ENCODE measurements around the gene MFSD2A. TPM values are rescaled to one million over a fixed set of nuclear protein-coding genes. Genes with fewer than 3 reads are reported as not detected.
"Not testable (repeated sequence)": the region's sequence is repeated elsewhere in the genome, so short reads cannot be mapped to it uniquely, and the experiment has no call there.

MFSD2A gene
- total and polyA plus RNA-seq, 9 of the 15 experiments (the other 6 are each of a cell fraction or from before 2014, with no cell fraction given): 0.06 to 0.40 (median 0.15) TPM; not detected in 4

GRCh38 chr1:39910263-39910662 lies 44.7 kb upstream of the MFSD2A start:
- no peak for ATAC-seq
- Histone ChIP-seq H3K9me1 (ENCODE audit: control insufficient read depth, insufficient read depth, low read length) (no peaks in the 10 kb centered on the region), H3K4me1 (replicated peaks in 1 of 2; ENCODE audit: control insufficient read depth in 2 of 2, insufficient read depth in 2 of 2, low read length in 2 of 2) (no peaks in the 10 kb centered on the region), H4K20me1 (replicated peaks; ENCODE audit: control insufficient read depth, insufficient read depth, low read length) (no peaks in the 10 kb centered on the region), H3K9me3 (replicated peaks; ENCODE audit: control insufficient read depth, insufficient read depth, low read depth, low read length) (no peaks in the 10 kb centered on the region), H3K36me3 (ENCODE audit: control insufficient read depth, insufficient read depth, low read length) (no peaks in the 10 kb centered on the region), H3K27ac (ENCODE audit: extremely low read depth, low read depth, low read length) (no peak overlapping the region), H3K79me2 (ENCODE audit: control insufficient read depth, insufficient read depth, low read length) (no peaks in the 10 kb centered on the region), H2AFZ (ENCODE audit: low read depth, low read length) (no peak overlapping the region), H3K4me2 (ENCODE audit: insufficient read depth, low read length) (no peak overlapping the region), H3K9ac (ENCODE audit: insufficient read depth in 1 of 2, low read depth in 2 of 2, low read length in 2 of 2) (no peak overlapping the region), H3K4me3 (no peak overlapping the region), H3K27me3 (ENCODE audit: control insufficient read depth in 2 of 2, insufficient read depth in 2 of 2, low read length in 2 of 2) (peaks cover 0 to 4% of the 10 kb centered on the region in 2 experiments; a peak in 2 of 5 replicates)
- FAIRE-seq: no peak
- DNase-seq (ENCODE audit: extremely low read depth in 1 of 4, low spot score in 3 of 4): no peak
- BruUV-seq (replicated peaks): no TSS peak
- TF ChIP-seq U2AF1 (optimal IDR thresholded peaks at IDR 0.05; ENCODE audit: low read depth, low read length) (peak; percentile 62), ZNF143 (CRISPR knock-in tag; IDR thresholded peaks at IDR 0.05) (no peak), DDX20 (tag; IDR thresholded peaks at IDR 0.05; ENCODE audit: low read depth) (no peak), LEF1 (IDR thresholded peaks at IDR 0.05) (no peak), PHF8 (IDR thresholded peaks at IDR 0.05; ENCODE audit: borderline replicate concordance, low read length) (no peak), PCBP2 (IDR thresholded peaks at IDR 0.05; ENCODE audit: low read depth, low read length, poor library complexity, severe bottlenecking) (no peak), ETS2 (tag; IDR thresholded peaks at IDR 0.05; ENCODE audit: borderline replicate concordance, poor library complexity, severe bottlenecking) (no peak), DPF2 (IDR thresholded peaks at IDR 0.05) (no peak)
- TF ChIP-seq, protein P1, sequence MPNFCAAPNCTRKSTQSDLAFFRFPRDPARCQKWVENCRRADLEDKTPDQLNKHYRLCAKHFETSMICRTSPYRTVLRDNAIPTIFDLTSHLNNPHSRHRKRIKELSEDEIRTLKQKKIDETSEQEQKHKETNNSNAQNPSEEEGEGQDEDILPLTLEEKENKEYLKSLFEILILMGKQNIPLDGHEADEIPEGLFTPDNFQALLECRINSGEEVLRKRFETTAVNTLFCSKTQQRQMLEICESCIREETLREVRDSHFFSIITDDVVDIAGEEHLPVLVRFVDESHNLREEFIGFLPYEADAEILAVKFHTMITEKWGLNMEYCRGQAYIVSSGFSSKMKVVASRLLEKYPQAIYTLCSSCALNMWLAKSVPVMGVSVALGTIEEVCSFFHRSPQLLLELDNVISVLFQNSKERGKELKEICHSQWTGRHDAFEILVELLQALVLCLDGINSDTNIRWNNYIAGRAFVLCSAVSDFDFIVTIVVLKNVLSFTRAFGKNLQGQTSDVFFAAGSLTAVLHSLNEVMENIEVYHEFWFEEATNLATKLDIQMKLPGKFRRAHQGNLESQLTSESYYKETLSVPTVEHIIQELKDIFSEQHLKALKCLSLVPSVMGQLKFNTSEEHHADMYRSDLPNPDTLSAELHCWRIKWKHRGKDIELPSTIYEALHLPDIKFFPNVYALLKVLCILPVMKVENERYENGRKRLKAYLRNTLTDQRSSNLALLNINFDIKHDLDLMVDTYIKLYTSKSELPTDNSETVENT (CRISPR knock-in tag; IDR thresholded peaks at IDR 0.05): no peak
- TF ChIP-seq, protein P2, sequence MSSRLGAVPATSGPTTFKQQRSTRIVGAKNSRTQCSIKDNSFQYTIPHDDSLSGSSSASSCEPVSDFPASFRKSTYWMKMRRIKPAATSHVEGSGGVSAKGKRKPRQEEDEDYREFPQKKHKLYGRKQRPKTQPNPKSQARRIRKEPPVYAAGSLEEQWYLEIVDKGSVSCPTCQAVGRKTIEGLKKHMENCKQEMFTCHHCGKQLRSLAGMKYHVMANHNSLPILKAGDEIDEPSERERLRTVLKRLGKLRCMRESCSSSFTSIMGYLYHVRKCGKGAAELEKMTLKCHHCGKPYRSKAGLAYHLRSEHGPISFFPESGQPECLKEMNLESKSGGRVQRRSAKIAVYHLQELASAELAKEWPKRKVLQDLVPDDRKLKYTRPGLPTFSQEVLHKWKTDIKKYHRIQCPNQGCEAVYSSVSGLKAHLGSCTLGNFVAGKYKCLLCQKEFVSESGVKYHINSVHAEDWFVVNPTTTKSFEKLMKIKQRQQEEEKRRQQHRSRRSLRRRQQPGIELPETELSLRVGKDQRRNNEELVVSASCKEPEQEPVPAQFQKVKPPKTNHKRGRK (tag; IDR thresholded peaks at IDR 0.05): 0 out of 2 replicates have a peak, but pooled peaks have one; percentile 24
- WGBS (ENCODE audit: insufficient coverage, low coverage, missing lambda C conversion rate): 67% methylated on average over 3 of the region's 3 CpGs
- intact Hi-C loops (cut with micrococcal nuclease): no loop called here
- CTCF ChIA-PET (ENCODE audit: low intra/inter-chr PET ratio): no interaction called here
- in situ Hi-C loops (cut with MboI): no loop called here
- POLR2A ChIA-PET: interaction anchor here (0.7 to 1.9 kb wide), 6 partner anchors 8 to 130 kb away, joined by 3 to 8 read pairs (median 4); partner anchors contain the start of genes CAP1 and MYCL

GRCh38 chr1:39913136-39913535 lies 41.8 kb upstream of the MFSD2A start:
- H3K27me3 ChIP-seq (ENCODE audit: control insufficient read depth in 2 of 2, insufficient read depth in 2 of 2, low read length in 2 of 2); H3K4me3 ChIP-seq; DNase-seq (ENCODE audit: extremely low read depth in 1 of 4, low spot score in 3 of 4); H3K36me3 ChIP-seq (ENCODE audit: control insufficient read depth, insufficient read depth, low read length); ATAC-seq; CTCF ChIA-PET (ENCODE audit: low intra/inter-chr PET ratio); BruUV-seq (replicated peaks); H3K4me2 ChIP-seq (ENCODE audit: insufficient read depth, low read length); H2AFZ ChIP-seq (ENCODE audit: low read depth, low read length); H3K9me3 ChIP-seq (replicated peaks; ENCODE audit: control insufficient read depth, insufficient read depth, low read depth, low read length); in situ Hi-C loops (cut with MboI); H3K9ac ChIP-seq (ENCODE audit: insufficient read depth in 1 of 2, low read depth in 2 of 2, low read length in 2 of 2); intact Hi-C loops (cut with micrococcal nuclease); H3K79me2 ChIP-seq (ENCODE audit: control insufficient read depth, insufficient read depth, low read length); H3K9me1 ChIP-seq (ENCODE audit: control insufficient read depth, insufficient read depth, low read length); H4K20me1 ChIP-seq (replicated peaks; ENCODE audit: control insufficient read depth, insufficient read depth, low read length); H3K4me1 ChIP-seq (replicated peaks in 1 of 2; ENCODE audit: control insufficient read depth in 2 of 2, insufficient read depth in 2 of 2, low read length in 2 of 2); FAIRE-seq; H3K27ac ChIP-seq (ENCODE audit: extremely low read depth, low read depth, low read length): not testable (repeated sequence)
- POLR2A ChIA-PET: interaction anchor here (1.7 kb wide), 1 partner anchor 145 kb away, joined by 3 read pairs; no protein-coding TSS in a partner anchor
- WGBS (ENCODE audit: insufficient coverage, low coverage, missing lambda C conversion rate): 22% methylated on average over 6 of the region's 30 CpGs

All from K562 (cell line).